GM06990 (cell line): ENCODE measurements around the gene CCBE1.

Experiments
- DNase-seq: peaks from one replicate; pipeline ENCODE4 v3.0.0-alpha.2; 2011; ENCODE audit not compliant: insufficient read length; ENCODE audit errors: extremely low read depth
- H3K27me3 ChIP-seq: replicated peaks from 2 replicates; pipeline ENCODE4 v1.6.0; 2011; ENCODE audit warnings: low read length; ENCODE audit not compliant: control insufficient read depth, insufficient read depth
- H3K36me3 ChIP-seq: 2 replicates; pipeline ENCODE4 v1.5.1; 2011; ENCODE audit warnings: low read length; ENCODE audit not compliant: control insufficient read depth, insufficient read depth
- H3K4me3 ChIP-seq: replicated peaks from 2 replicates; pipeline ENCODE4 v1.5.1; 2011; ENCODE audit warnings: low read depth, mild to moderate bottlenecking, control low read depth, low read length
- CTCF ChIP-seq: IDR thresholded peaks from 2 replicates; pipeline ENCODE4 v1.5.1; 2011; ENCODE audit warnings: low read length, control low read depth, mild to moderate bottlenecking, inconsistent platforms; ENCODE audit not compliant: insufficient read depth, poor library complexity, severe bottlenecking

CCBE1 gene

GRCh38 chr18:59515147-59515546 is 182.1 kb downstream of the CCBE1 start:
- H3K27me3 ChIP-seq, result no peaks in the 10 kb centered on the region; the same call in none of the 2 replicates
- no peaks in the 10 kb centered on the region for H3K36me3 ChIP-seq
- TF ChIP-seq CTCF, result no peak
- no peak overlapping the region for H3K4me3 ChIP-seq
- DNase-seq, result no peak

- H3K27me3 ChIP-seq, result no peaks in the 10 kb centered on the region; the same call in none of the 2 replicates
- H3K4me3 ChIP-seq, result no peak overlapping the region
- no peak for DNase-seq
- no peaks in the 10 kb centered on the region for H3K36me3 ChIP-seq
- no peak for TF ChIP-seq CTCF
These were observed 183.0 kb downstream of the CCBE1 start for GRCh38 chr18:59514203-59514602.

- no peak for TF ChIP-seq CTCF
- no peak for DNase-seq
- no peak overlapping the region for H3K4me3 ChIP-seq
- H3K27me3 ChIP-seq, result no peaks in the 10 kb centered on the region; the same call in none of the 2 replicates
- no peaks in the 10 kb centered on the region for H3K36me3 ChIP-seq
These were observed 185.0 kb downstream of the CCBE1 start for GRCh38 chr18:59512025-59512755.

GRCh38 chr18:59509481-59510442 is 187.5 kb downstream of the CCBE1 start:
- TF ChIP-seq CTCF, result no peak
- DNase-seq, result no peak
- no peak overlapping the region for H3K4me3 ChIP-seq
- no peaks in the 10 kb centered on the region for H3K36me3 ChIP-seq
- no peaks in the 10 kb centered on the region; the same call in none of the 2 replicates for H3K27me3 ChIP-seq

- TF ChIP-seq CTCF, result no peak
- no peaks in the 10 kb centered on the region for H3K36me3 ChIP-seq
- no peak overlapping the region for H3K4me3 ChIP-seq
- no peaks in the 10 kb centered on the region for H3K27me3 ChIP-seq
- no peak for DNase-seq
These were observed 191.9 kb downstream of the CCBE1 start for GRCh38 chr18:59505356-59505755.
